Pancreas (tissue), 10 donors: ENCODE data around the gene ABHD8. TPM values are rescaled to one million over a fixed set of nuclear protein-coding genes. Genes with fewer than 3 reads are reported as not detected.

Experiments
- ATAC-seq, 4 donors: fragments of 200-7000 bp; cut with Tn5 transposase; one replicate each; pipeline versions ENCODE4 v1.8.0 to v1.9.1; 2020; ENCODE audit warnings: mild to moderate bottlenecking in 4 of 4, moderate library complexity in 4 of 4
- DNase-seq, 6 donors: peaks; one replicate each; pipeline ENCODE4 v3.0.0-alpha.2; 2020
- FAIRE-seq: peaks from 2 replicates; lab custom pipeline; 2012; peaks lifted over from hg19 to GRCh38; lab: Jason Lieb, UNC
- H3K27ac ChIP-seq, 4 donors: fragments of 200-600 bp; sonication (generic); 1 replicate in 3 of 4; 2 replicates in 1 of 4; pipeline versions ENCODE4 v1.5.0 to v1.8.0; 2020
- H3K27me3 ChIP-seq, 4 donors: fragments of 200-600 bp; one replicate each; pipeline ENCODE4 v1.8.0; 2021
- H3K36me3 ChIP-seq, 3 donors: fragments of 200-600 bp; sonication (generic) in 1 of 3; one replicate each; pipeline versions ENCODE4 v1.5.0 to v1.8.0; 2020 to 2021
- H3K4me1 ChIP-seq, 3 donors: fragments of 200-600 bp; one replicate each; pipeline ENCODE4 v1.8.0; 2021
- H3K4me3 ChIP-seq, 4 donors: fragments of 200-600 bp; sonication (generic) in 2 of 4; one replicate each; pipeline versions ENCODE4 v1.5.0 to v1.8.0; 2020 to 2021
- H3K9me3 ChIP-seq, 4 donors: fragments of 200-600 bp; one replicate each; pipeline ENCODE4 v1.8.0; 2021
- CTCF ChIP-seq, 4 donors: fragments of 200-600 bp; sonication (generic) in 3 of 4; IDR thresholded peaks; one replicate each; pipeline versions ENCODE4 v1.5.0 to v1.8.0; 2021; ENCODE audit warnings: antibody characterized with exemption in 4 of 4
- WGBS, 2 donors: extraction: QIAGEN DNeasy Blood & Tissue Kit; methylation state at CpG; one replicate each; pipeline ENCODE4 v1.1.7; 2013; 5-methylcytosine and 5-hydroxymethylcytosine counted together
- intact Hi-C, 3 donors: fragments of 100-400 bp; cut with DNase I; formaldehyde crosslinking; loops; one replicate each; pipeline versions ENCODE4 v1.11.1 to v1.14.2; 2022
- polyA plus RNA-seq, 2 donors: library from polyadenylated mRNA; stranded (reverse); fragments of 200-250 nt; gene quantifications; one replicate each; pipeline ENCODE4 v1.2.3, GENCODE V29; 2013
- total RNA-seq, 6 donors: library from RNA; stranded (reverse); fragmentation: NEBNext Ultra II Directional in 4 of 6; extraction: Animal tissue kit (Norgen Biotek cat#: 25700) in 4 of 6; gene quantifications; one replicate each; pipeline versions ENCODE4 v1.2.1 to v1.2.4, GENCODE V29; 2021 to 2023
- donor health status: healthy with polysubstance abuse.
- donor health status: DM: no; HTN: no; CAD: no; lungs with moderate emphysema.
- donor health status: DM: no; HTN: no; CAD: no.
- donor health status: control.
- donor health status: control.
- donor health status: Bipolar disorder and iron deficiency.
- donor health status: DM: yes; HTN: yes; CAD: no.
- donor health status: DM: no; HTN: no; CAD: no.
- donor health status: DM: no; HTN: no; CAD: no.
- donor health status: DM: yes; HTN: yes; CAD: no.

The ABHD8 gene
- total and polyA plus RNA-seq, 8 donors = 5.2 to 8.6 (median 6.6) TPM

GRCh38 chr19:17330262-17331044, 27.2 kb upstream of the ABHD8 start:
- Histone ChIP-seq H3K4me1 (peaks cover 0 to 11% (median 8%) of the 10 kb centered on the region in 3 donors), H3K27ac (no peak overlapping the region), H3K9me3 (no peaks in the 10 kb centered on the region), H3K4me3 (no peak overlapping the region), H3K27me3 (no peaks in the 10 kb centered on the region), H3K36me3 (no peaks in the 10 kb centered on the region)
- FAIRE-seq (no peak), DNase-seq (peak in 1 of 6 donors; percentile 66), ATAC-seq (no peak)
- intact Hi-C loops = no loop called here
- TF ChIP-seq CTCF (IDR thresholded peaks at IDR 0.05) = no peak
- WGBS, 2 donors = 90 to 95% methylated on average over 24 of the region's 24 CpGs

GRCh38 chr19:17329366-17330261, 26.4 kb upstream of the ABHD8 start:
- no peak for FAIRE-seq
- no peak for ATAC-seq
- Histone ChIP-seq H3K36me3 (no peaks in the 10 kb centered on the region), H3K27me3 (no peaks in the 10 kb centered on the region), H3K4me1 (peaks cover 0 to 11% (median 4%) of the 10 kb centered on the region in 3 donors), H3K27ac (no peak overlapping the region), H3K9me3 (no peaks in the 10 kb centered on the region), H3K4me3 (peak overlapping the region in 2 of 4 donors; percentile 39 to 53)
- intact Hi-C loops = no loop called here
- peak in 1 of 6 donors; percentile 67 for DNase-seq
- no peak for TF ChIP-seq CTCF (IDR thresholded peaks at IDR 0.05)
- 72 to 75% methylated on average over 49 to 51 of the region's 51 CpGs for WGBS, 2 donors

GRCh38 chr19:17328517-17329365, 25.5 kb upstream of the ABHD8 start:
- DNase-seq = peak in 1 of 6 donors; percentile 74
- peak in 3 of 4 donors; percentile 19 to 24 (median 19) for ATAC-seq
- no peaks in the 10 kb centered on the region for H3K36me3 ChIP-seq
- H3K27ac ChIP-seq = peak overlapping the region in 1 of 4 donors; percentile 41
- intact Hi-C loops = no loop called here
- no peaks in the 10 kb centered on the region for H3K27me3 ChIP-seq
- TF ChIP-seq CTCF (IDR thresholded peaks at IDR 0.05) = no peak
- FAIRE-seq = no peak
- no peaks in the 10 kb centered on the region for H3K9me3 ChIP-seq
- H3K4me3 ChIP-seq = peak overlapping the region in 3 of 4 donors; percentile 28 to 53 (median 39)
- H3K4me1 ChIP-seq = peaks cover 0 to 8% (median 2%) of the 10 kb centered on the region in 3 donors
- 19% methylated on average over 44 to 94 of the region's 94 CpGs for WGBS, 2 donors

- Histone ChIP-seq H3K27me3 (no peaks in the 10 kb centered on the region), H3K4me3 (peak overlapping the region in 3 of 4 donors; percentile 28 to 53 (median 39)), H3K36me3 (no peaks in the 10 kb centered on the region), H3K9me3 (no peaks in the 10 kb centered on the region), H3K4me1 (peaks cover 0 to 6% (median 0%) of the 10 kb centered on the region in 3 donors), H3K27ac (peak overlapping the region in 2 of 4 donors; percentile 41)
- intact Hi-C loops = no loop called here
- ATAC-seq = peak; percentile 75 to 87 (median 76)
- DNase-seq = peak in 3 of 6 donors; percentile 63 to 76 (median 74)
- TF ChIP-seq CTCF (IDR thresholded peaks at IDR 0.05) = no peak
- WGBS, 2 donors = 19 to 27% methylated on average over 52 to 64 of the region's 64 CpGs
- no peak for FAIRE-seq
Observed at GRCh38 chr19:17327654-17328516, 24.7 kb upstream of the ABHD8 start.
